ENCODE results near the gene GPC1.

Gene GPC1

DNA sequence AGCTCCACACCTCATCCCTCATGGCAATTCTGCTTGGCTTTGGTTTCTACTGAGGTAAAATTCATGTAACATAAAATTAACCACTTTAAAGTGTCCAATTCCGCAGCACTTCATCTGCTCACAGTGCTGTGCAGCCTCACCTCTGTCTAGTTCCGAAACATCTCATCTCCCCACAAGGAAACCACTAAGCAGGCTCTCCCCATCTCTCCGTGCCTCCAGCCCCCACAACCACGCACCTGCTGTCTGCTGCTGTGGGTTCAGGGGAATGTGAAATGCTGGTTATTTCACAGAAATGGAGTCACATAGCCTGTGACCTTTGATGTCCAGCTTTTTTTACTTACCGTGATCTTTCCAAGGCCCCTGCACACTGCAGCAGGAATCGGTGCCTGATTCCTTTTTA is 7.7 kb upstream of the GPC1 start:
- no peak for TF ChIP-seq ZNF274 (IDR thresholded peaks at IDR 0.05; ENCODE audit: low read depth, low read length)
- no peak overlapping the region for H3K4me3 ChIP-seq (ENCODE audit: low read length)

DNA sequence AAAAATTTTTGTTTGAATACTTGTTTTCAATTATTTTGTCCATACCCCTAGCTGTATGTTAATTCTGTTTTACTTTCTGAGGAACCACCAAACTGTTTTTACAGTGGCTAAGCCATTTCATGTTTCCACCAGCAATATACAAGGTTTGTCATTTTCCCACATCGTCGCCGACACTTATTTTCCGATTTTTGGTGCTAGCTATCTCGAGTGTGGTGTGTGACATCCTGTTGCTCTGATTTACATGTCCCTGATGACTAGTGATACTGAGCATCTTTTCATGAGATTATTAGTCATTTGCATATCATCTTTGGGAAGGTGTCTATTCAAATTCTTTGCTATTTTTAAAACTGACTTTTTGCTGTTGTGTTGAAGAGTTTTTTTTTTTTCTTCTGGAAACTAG is 7.2 kb upstream of the GPC1 start:
- H3K4me3 ChIP-seq (ENCODE audit: low read length): no peak overlapping the region
- no peak for TF ChIP-seq ZNF274 (IDR thresholded peaks at IDR 0.05; ENCODE audit: low read depth, low read length)

DNA sequence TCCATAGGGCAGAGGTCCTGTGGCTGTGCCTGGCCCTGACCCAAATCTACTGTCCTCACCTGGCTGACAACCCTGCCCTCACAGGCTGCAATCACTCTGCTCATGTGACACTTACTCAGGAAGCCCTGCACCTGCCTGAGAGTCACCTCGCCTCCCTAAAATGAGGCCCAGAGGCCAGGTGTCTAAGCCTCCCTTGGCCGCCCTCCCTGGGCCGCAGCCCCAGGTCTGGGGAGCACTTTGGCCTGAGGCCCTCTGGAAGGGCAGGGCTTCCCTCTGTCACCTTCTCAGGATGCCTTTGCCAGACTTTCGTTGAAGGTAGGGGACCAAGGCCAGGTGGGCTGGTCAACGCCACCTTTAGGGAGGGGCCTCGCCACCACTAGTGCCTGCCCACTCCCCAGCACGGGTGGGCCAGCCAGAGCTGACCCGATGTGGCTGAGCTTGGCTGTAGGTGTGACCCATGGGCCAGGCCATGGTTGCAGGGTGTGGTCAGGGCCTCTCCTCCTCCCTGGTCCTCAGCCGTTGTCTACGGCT is 6.1 kb upstream of the GPC1 start:
- no peak overlapping the region for H3K4me3 ChIP-seq (ENCODE audit: low read length)
- TF ChIP-seq ZNF274 (IDR thresholded peaks at IDR 0.05; ENCODE audit: low read depth, low read length): no peak

DNA sequence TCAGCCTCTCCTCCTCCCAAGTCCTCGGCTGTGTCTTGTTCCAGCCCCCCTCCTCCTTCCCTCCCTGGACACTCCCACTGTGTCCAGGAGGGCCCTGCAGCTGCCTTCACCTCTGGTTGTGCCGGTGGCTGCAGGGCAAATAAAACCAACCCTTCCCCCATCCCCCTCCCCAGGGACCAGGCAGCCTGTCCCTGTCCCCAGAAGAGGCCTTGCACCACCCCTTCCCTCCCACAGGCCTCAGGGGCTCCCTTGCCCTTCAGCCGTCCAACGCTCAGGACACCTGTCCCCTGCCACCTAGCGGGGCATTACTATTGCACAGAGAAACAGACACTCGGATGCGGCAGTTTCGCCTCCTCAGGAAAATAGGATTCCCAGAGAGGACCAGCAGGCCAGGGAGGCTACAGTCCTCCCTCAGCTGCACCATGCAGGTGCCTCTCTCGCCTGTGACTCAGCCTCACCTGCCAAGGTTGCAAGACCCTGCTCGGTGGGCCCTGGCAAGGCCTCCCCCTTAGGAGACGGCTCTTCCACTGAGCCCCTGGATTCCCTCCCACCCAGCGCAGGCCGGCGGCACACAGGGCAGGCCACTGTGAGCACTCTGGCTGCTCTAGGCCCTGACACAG is 5.5 kb upstream of the GPC1 start:
- no peak for TF ChIP-seq ZNF274 (IDR thresholded peaks at IDR 0.05; ENCODE audit: low read depth, low read length)
- H3K4me3 ChIP-seq (ENCODE audit: low read length): no peak overlapping the region

DNA sequence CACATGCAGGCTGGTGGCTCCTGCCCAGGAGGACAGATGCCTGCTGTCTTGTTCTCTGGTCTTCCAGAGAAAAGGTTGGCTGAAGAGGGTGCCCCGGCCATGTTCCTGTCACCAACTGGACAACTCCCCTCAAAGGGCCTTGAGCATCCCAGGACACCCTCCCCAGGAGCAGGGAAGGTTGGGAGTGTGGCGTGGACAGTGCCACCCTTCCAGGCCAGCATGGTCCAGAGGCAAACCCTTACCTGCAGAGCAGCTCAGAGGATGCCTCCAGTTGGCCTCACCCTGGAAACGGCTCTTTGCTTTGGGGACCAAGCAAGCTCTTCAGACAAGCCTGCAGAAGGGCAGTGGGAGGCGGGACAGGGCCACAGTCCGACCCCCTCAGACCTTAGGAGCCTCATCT is 4.9 kb upstream of the GPC1 start:
- no peak for TF ChIP-seq ZNF274 (IDR thresholded peaks at IDR 0.05; ENCODE audit: low read depth, low read length)
- H3K4me3 ChIP-seq (ENCODE audit: low read length): no peak overlapping the region

DNA sequence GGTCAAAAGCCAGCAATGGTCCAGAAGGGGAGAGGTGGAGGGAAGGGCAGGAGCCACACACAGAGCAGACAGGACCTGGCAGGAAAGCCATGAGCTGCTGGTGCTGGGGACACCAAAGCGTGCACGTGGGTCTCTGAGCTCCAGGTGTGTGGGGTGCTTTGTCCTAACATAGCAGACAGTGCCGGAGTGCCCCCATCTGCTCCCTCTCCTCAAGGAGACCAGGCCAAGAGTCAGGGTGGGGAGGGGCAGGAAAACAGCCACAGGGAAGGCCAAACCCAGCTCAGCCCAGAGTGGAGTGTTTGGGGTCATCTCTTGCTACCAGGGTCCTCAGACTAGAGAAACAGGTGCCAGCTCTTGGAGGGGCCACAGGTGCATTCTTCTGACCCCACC is 4.2 kb upstream of the GPC1 start:
- H3K4me3 ChIP-seq (ENCODE audit: low read length): no peak overlapping the region

DNA sequence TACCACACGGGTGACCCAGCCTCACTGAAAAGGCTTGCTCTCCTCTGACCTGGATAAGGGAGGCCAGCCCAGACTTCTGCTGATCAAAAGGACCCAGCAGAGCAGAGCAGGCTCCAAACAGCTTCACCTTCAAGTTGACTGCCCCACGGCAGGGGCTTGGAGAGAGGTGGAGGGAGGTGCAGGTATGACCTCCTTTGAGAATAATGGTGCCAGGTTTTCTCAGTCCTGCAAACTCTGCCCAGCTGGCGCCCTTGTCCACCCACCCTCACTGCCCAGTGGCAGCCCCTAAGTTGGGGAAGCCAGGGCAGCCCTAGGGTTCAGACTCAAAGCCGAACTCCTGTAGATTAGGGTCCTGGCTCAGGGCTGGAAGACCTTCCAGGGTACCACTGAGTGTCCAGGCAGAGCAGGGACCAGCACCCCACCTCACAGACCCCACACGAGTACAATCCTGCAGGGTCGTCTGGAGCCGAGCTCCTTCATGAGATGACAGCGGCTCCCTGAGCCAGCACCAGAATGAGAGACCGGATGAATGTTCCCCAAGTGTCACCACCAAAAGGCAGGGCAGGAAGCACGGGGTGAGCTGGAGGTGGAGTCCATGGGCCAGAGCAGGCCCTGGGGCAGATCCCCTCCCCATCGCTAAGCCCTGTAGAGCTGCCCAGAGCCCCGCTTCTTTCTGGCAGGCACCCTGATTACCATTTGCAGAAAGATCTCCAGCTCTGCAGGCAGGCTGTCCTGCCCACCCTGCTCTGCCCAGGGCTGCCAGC is 3.6 kb upstream of the GPC1 start:
- no peak for TF ChIP-seq ZNF274 (IDR thresholded peaks at IDR 0.05; ENCODE audit: low read depth, low read length)
- no peak overlapping the region for H3K4me3 ChIP-seq (ENCODE audit: low read length)

More for the DNA sequence above, 4.2 kb upstream of the GPC1 start:
- TF ChIP-seq ZNF274 (IDR thresholded peaks at IDR 0.05; ENCODE audit: low read depth, low read length): no peak

DNA sequence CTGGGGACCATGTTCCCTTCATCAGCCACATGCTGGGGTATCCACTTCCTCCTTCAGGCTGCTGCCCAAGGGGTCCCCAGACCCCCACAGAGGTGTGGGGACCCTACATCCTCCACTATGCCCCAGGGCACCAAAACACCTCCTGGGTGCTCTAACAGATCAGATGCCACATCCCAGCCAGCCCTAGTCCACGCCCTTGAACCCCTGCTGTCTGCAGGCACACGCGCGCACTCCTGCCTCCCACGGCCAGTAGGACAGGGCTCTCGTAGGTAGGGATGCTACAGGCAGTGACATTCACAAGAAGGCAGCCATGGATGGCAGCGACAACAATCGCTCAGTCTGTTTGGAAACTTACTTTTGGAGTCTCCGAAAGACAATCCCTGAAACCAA is 3.0 kb upstream of the GPC1 start:
- TF ChIP-seq ZNF274 (IDR thresholded peaks at IDR 0.05; ENCODE audit: low read depth, low read length): no peak
- H3K4me3 ChIP-seq (ENCODE audit: low read length): no peak overlapping the region

DNA sequence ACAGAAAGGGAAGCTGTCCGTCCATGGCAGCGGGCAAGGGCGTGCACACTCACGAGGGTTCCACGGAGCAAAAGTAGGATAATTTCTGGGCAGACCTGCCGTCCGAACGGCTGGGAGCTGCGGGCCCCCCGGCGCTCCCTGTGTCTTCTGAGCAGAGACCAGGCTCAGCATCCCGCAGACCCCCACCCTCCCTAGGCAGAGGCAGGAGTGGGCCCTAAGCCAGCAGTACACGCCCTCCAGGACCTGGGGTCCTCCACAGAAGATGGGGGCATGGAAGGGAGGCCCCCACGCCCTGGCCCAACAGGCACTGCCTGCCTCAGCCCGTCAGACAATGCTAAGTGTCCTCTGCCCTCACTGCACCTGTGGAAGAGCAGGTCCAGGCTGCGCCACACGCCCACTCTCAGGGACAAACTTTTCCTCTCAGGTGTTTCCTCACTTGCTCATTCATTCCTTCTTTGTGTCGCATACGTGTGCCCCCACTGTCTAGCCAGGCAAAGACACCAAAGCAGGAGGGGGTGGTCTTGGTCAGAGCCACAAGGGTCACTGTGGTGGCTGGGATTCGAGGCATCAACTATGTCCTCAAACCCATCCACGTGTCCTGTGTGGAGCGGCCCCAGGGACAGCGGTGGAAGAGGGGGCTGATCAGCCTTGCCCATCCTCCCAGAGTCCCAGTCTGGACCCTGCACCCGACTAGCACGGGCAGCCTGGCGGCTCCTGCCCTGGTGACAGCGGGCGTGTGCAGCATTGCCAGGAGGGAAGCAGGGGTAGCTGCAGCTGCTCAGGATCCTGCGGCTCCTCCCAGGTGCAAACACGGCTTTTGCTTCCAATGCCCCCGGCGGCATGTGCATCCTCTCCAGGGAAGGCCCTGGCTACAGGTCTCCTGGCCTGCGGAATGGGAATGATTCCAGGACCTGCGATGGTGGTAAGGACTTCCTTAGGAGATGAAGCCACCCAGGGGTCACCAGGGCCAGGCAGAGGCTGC is 2.4 kb upstream of the GPC1 start:
- no peak for TF ChIP-seq ZNF274 (IDR thresholded peaks at IDR 0.05; ENCODE audit: low read depth, low read length)

DNA sequence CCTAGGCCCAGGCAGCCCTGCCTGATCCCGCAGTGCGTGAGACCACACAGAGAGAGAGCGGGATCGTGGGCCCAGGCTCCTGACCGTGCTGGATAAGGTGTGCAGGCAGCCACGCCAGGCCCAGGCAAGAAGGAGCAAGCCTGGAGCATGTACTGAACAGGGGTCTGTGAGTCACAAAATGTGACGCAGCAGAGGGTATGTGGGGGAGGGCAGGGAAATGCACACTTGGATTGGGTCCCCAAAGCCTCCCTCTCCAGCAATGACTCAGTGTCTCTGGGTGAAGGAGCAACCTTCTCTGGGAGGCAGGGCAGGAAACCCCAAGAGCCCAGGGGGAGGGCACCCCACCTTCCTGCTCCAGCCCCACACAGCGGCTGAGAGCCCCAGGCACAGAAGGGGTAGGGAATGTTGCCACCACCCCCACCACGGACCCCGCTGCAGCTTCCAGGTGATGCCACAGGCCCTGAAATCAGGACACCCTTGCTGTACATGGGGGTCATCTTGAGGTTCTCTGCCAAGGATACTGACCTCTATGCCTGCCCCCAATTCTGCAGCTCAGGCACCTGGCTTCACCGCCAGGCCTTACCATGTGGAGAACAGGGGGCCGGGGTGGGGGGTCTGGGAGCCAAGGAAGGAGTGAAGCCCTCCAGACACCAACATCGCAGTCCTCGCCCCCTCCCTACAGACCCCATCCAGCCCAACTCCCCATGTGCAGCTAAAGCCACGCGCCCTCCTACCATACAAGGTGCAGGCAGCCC is 1.3 kb upstream of the GPC1 start:
- no peak overlapping the region for H3K4me3 ChIP-seq (ENCODE audit: low read length)
- no peak for TF ChIP-seq ZNF274 (IDR thresholded peaks at IDR 0.05; ENCODE audit: low read depth, low read length)

More for the DNA sequence above, 2.4 kb upstream of the GPC1 start:
- no peak overlapping the region for H3K4me3 ChIP-seq (ENCODE audit: low read length)

DNA sequence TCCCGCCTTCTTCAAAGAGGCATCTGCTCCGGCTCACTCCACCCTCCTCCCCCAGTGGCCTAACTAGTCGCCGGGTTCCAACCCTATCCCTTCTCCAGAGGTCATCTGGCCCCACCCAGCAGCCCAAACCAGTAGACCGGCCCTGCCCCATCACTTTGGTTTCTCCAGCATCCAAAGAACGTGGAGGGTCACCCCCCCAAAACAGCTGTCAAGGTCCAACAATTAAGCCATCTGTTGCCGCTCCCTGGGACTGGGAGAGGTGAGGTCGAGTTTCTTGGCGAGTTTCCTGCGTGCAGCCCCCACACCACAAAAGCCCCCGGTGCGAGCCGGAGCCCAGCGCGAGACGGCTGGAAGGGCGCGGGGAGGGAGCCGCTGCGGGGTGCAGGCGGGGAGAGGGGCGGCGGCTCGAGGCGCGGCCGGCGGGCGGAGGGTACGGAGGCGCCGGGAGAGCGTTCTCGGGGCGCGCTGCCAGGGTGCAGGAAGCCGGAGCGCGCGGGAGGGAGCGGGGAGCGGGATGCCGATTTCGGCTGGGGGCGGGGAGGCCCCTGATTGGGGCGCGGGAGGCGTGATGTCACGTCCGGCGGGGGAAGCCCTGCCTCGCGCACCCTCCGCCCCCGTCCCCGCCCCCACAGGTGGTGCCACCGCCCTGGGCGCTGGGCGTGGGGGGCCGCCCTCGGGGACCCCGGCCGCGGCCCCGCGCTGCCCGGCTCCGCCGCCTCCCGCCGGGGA is 571 bp upstream of the GPC1 start:
- TF ChIP-seq ZNF274 (IDR thresholded peaks at IDR 0.05; ENCODE audit: low read depth, low read length): no peak
- H3K4me3 ChIP-seq (ENCODE audit: low read length): peak overlapping the region; percentile 35; the same call in 1 of the 2 replicates

DNA sequence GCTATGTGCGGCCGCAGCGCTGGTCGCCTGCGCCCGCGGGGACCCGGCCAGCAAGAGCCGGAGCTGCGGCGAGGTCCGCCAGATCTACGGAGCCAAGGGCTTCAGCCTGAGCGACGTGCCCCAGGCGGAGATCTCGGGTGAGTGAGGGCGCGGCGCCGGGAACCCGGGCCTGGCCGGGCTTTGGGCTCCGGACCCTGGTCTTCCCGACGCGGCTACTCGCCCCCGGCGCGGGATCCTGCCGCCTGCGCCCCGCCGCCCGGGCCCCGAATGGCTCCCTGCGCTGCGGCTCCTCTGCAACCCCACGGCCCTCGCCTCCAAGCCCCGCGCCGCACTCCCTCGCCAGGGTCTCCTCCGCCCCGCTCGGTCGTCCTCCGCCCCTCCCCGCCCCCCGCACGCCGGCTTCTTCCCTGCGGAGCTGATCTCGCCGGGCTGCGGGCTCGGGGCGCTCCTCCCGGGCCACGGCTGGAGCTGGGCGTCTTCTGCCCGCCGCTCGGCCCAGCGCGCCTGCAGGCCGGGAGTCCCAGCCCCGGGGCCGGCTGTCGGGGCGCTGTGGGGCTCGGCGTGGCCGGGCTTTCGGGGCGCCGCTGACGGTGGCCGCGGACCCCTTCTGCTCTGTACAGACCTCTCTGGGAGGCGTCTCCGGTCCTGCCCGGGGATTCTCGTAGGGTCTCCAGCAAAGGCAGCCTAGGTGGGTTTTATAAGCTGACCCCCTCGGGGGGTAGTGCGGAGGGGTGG is 652 bp downstream of the GPC1 start:
- H3K4me3 ChIP-seq (ENCODE audit: low read length): peak overlapping the region; percentile 45; the same call in 1 of the 2 replicates
- TF ChIP-seq ZNF274 (IDR thresholded peaks at IDR 0.05; ENCODE audit: low read depth, low read length): no peak

All from GM08714 (cell line).